Stimulated activated CD8-positive, alpha-beta memory T cell treated with anti-CD3 and anti-CD28 coated beads, Interleukin-7, amount 100 ng/mL, for 1 hour (primary cell): ENCODE data around the gene ATP8A1.
"Not testable (repeated sequence)": the region's sequence is repeated elsewhere in the genome, so short reads cannot be mapped to it uniquely, and the experiment has no call there.

Source experiments
- DNase-seq, 2 donors: peaks; one replicate each; pipeline ENCODE4 v3.0.0-alpha.2; 2020; ENCODE audit warnings: low read depth in 2 of 2

Gene ATP8A1

GRCh38 chr4:42410446-42410845, 246.5 kb downstream of the ATP8A1 start:
- no peak for DNase-seq

- DNase-seq: no peak
Measured at GRCh38 chr4:42404001-42404400, 252.9 kb downstream of the ATP8A1 start.

GRCh38 chr4:42401171-42401570, 255.7 kb downstream of the ATP8A1 start:
- no peak for DNase-seq

GRCh38 chr4:42399393-42399792, 257.5 kb downstream of the ATP8A1 start:
- no peak for DNase-seq

GRCh38 chr4:42398871-42399331, 258.0 kb downstream of the ATP8A1 start:
- DNase-seq: no peak

DNA sequence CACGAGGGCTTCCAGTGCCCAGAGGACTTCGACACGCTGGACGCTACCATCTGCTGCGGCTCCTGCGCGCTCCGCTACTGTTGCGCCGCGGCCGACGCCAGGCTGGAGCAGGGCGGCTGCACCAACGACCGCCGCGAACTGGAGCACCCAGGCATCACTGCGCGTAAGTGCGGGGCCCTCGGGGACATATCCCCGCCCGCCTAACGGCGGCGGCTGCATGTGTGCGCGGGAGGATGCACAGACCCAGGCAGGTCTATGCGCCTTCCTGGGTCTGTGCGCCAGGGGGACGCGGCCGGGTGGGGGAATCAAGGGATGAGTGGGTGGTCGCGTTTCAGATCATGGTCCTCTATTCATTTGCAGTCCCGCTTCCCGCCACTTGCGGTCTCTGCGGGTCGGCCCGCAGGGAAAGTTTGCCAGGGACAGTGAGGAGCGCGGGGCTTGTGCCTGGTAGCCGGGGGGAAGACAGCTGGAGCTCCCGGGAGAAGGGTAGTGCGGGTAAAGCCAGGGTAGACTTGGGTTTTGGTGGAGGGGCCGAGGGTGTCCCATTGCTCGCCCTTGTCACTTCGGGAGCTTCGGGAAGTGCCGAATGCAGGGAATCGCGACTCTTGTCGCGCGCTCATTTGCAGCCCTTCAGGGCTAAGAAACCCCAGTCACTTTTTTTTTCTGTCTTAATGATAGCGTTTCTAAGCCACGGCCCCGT, 258.6 kb downstream of the ATP8A1 start:
- DNase-seq: no peak

- no peak for DNase-seq
Measured at GRCh38 chr4:42397635-42398170, 259.2 kb downstream of the ATP8A1 start.

DNA sequence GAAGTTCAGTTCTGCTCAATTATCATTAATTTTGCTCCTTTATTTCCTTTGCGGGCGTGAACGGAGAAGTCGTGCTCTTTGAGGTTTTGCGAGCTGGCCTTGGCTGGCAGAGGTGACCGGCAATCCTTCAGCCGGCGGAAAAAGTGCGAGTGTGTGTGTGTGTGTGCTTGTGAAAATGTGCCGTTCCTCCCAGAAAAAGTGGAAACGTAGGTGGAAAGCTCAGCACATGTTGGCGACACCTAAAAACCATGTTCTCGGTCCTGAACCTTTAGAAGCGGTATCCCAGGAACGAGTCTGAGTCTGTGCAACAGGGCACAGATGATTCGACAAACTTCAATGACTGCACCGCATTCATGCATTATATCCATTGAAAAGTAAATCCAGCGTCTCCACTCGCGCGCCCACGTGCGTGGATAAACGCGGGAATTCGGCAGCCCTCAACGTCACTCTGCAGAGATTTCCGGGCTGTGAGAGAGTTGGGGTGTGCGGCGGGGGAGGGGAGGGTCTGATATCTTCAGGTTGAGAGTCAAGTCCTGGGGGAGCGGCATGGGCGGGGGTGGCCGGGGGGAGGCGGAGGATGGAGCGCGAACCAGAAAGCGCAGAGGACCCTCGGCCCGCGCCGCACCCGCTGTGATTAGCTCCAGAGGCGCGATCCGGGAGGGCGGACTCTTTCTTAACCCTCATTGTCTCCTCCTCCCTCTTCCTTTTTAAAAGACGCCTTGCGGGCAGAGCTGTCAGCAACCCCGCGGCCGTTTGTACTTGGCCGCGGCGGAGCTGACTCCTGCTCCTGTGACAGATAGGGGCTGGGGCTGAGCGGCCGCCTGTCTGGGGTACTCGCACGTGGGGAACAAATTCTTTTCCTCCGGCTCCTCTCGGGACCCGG, 259.9 kb downstream of the ATP8A1 start, which contains the start of gene SHISA3:
Gene SHISA3, plus strand, starts transcription at position 737 of the 883 bp plus-strand sequence. CDS start 569 bp downstream, outside the sequence.
- DNase-seq: no peak

DNA sequence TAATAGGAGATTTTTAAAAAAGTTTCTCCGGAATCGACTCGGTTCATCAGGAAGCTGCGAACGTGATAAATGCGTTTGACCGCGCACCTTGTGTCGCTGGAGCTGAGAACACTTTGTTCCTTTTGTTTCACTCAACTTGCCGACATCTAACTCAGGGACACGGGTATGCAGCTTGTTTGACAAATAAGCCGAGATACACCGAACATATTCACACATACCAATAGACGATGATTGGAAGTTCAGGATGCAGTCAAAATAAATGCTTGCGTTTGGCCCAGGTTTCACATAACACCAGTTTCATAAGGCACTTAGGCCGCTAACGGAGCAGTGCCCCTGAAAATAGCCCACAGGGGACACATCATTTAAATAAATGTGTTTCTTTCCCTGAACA, 260.5 kb downstream of the ATP8A1 start:
- no peak for DNase-seq

- DNase-seq: no peak
Measured at GRCh38 chr4:42395595-42395994, 261.3 kb downstream of the ATP8A1 start.

DNA sequence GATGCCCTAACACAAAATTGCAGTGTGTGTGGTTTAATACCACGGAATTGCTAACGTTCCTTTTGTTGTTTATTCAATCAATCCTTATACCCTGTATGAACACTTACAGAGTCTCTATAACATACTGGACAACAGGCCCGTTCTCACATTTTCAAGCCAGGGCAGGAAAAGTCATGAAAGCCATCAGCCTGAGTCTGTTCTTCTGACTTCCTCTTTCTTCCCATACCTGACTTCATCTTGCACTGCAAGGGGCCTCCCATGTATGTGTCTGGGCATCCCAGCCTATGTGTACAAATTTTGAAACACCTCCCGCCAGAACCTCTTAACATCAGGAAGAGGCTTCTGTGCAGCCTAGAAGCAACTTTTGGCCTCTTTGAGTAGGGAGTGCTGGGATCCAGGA, 264.5 kb downstream of the ATP8A1 start:
- DNase-seq: no peak

DNA sequence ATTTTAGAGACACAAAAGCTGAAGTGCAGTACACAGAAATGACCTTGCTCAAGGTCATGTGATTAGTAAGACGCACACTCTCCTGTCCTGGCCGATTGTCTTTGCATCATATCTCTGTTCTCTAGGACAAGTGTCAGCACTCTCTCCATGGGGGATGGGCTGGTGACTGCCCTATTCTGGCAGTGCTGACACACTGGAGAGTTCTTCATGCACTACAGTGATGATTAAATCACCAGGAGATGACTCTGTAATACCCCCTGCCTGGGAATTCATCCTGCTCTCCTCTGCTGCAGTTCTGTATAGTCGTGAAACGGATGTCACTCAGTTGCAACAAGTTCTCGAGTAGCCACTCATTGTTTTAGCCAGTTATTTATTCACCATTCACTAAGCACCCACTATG, 264.9 kb downstream of the ATP8A1 start:
- DNase-seq: no peak

DNA sequence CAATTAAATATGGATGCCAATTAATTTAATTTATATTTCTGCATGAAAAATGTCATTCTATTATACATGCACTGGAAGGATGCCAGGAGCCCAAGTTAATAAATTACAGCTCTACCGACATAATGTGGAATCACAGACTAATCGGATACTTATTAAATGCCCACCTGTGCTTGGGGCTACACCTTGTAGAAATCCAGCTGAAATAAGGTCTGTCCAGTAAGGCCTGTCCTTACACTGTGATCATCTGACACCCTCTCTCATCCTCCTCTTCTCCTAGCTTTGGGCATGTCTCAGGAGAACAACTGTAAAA, 265.6 kb downstream of the ATP8A1 start:
- no peak for DNase-seq

DNA sequence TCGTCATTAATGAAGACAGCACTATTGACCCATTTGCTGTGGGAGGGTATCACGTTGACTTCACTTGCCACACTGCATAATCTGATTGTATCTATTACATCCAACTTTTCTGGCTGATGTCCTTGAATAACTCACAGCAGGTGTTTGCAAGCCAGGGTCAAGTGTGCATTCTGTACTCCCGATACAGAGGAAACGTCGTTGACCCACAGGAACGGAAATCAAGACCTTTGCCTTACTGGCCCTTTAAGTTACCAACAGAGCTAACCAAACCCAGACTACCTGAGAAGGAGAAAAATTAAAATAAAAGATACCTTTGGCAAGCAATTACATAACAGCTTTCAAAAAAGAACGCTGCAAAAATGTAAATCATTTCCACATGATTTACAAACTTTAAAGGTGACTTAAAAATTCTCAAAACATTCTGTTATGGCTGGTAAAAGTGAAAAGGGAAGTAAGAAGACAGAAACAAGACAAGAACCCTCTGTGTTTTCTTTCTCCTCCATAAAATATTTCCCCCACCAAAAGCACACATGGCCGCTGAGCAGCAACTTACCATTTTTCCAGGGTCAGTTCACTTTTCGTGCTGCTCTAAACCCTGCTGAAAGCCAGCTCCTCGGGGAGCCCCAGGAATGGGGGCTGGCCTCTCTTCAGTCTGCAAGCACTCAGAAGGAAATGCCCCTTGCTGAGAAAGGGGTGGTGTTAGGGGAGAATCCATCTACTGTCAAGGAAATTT, 266.1 kb downstream of the ATP8A1 start:
- no peak for DNase-seq

DNA sequence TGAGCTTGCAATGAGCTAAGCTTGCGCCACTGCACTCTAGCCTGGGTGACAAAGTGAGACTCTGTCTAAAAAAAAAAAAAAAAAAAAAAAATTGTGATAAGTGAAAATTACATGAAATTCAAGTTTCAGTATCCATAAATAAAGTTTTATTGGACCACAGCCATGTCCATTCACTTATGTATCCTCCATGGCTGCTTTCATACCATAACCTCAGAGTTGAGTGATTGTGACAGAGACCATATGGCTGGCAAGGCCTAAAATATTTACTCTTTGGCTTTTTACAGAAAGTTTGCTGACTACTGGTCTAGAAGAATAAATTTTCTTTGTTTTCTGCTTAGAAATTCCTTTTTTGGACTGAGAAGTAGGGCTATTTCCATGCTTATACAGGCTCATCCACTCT, 271.4 kb downstream of the ATP8A1 start:
- no peak for DNase-seq

GRCh38 chr4:42381666-42382065, 275.2 kb downstream of the ATP8A1 start:
- DNase-seq: no peak

GRCh38 chr4:42377497-42377896, 279.4 kb downstream of the ATP8A1 start:
- no peak for DNase-seq

DNA sequence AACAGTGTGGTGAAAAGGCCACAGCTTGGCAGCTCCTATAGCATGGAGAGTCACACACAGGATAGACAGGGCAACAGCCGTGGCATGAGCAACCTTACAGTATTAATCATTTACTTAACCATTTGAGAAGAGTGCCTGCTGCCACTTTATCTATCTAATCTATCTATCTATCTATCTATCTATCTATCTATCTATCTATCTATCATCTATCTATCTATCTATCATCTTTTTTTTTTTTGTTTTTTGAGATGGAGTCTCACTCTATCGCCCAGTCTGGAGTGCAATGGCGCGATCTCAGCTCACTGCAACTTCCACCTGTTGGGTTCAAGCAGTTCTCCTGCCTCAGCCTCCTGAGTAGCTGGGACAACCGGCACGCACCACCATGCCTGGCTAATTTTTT, 284.6 kb downstream of the ATP8A1 start:
- not testable (repeated sequence) for DNase-seq

DNA sequence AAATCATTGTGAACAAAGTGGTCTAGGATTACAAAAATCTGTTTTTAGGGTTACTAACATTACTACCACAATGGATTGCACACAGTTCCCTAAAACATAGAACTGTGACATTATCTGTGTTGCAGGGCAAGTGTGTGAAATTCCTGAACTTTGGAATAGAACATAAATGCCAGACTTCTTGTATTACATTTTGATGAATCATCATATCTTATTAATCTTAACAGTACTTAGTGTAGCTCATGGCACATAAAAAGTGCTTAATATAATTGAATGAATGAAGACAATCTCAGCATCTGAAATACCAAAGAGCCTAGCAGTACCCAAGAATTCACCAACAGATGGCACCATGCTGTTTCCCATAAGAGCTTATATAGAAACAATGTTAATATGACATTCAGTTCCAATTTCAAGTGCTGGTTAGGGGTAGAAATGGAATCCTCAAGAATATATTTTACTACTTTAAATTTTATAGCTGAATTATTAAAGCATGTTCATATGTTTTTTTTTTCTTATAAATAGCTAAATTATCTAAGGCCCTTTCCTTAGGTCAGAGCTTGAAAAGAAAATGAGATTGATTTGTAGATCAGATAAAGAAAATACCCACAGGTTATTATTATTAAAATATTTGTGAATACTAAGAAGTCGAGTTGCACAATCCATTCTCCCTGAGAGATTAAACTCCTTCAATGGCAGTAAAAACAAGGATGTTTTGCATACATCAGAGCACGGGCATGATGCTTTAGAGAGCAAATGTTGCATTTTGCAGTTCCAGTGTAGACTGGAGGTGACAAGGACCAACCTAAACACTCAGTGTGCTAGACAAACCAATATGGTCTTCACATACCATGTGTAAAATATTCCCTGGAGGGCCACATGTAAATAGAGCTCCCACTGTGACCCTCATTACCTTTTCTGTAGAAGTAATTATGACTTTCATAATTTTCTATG, 285.3 kb downstream of the ATP8A1 start:
- DNase-seq: no peak

DNA sequence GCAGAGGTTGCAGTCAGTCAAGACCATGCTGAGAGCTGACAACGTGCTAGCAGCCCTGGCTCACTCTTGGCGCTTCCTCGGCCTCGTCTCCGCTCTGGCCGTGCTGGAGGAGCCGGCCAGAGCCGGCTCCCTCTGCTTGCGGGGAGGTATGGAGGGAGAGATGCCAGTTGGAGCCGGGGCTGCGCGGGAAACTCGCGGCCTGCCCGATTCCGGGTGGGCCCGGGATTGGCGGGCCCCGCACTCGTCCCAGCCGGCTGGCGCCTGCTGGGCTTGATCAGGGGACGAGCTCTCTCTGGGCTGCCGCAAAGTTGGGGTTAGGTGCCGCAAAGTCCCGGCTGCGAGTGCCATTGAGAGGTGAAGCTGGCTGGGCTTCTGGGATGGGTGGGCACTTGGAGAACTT, 287.4 kb downstream of the ATP8A1 start:
- no peak for DNase-seq

DNA sequence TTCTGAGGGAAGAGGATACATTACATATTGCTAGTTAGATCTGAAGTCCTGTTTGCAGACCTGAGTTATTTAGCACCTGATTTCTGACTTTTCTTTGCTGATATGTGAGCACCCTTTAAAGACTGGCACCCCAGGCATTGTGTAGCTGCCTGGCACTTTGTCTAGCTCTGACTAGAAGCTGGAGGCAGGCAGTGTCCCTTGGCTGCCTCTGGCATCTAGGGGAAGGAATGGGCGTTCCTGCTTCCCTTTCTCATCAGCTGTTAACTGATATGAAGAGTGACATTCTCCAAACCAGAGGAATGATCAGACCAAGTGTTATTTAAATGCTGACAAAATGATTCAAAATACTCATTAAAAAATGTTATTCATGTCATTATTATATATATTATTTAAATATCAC, 289.9 kb downstream of the ATP8A1 start:
- DNase-seq: no peak
